ENCODE measurements around the gene CNIH1.

CNIH1 gene

GRCh38 chr14:54440873-54441868, at the start of gene CNIH1:
Gene CNIH1 (minus strand): TSS chr14:54441374. CDS start chr14:54441327, 47 bp downstream.
- DNase-seq (ENCODE audit: extremely low read depth in 1 of 2, low read depth in 1 of 2), result peak; percentile 85 to 86

- DNase-seq (ENCODE audit: extremely low read depth in 1 of 2, low read depth in 1 of 2), result no peak
Measured at GRCh38 chr14:54490445-54491175, 49.4 kb upstream of the CNIH1 start.

- DNase-seq (ENCODE audit: extremely low read depth in 1 of 2, low read depth in 1 of 2), result no peak
Measured at GRCh38 chr14:54489731-54490444, 48.7 kb upstream of the CNIH1 start.

GRCh38 chr14:54489318-54489683, 48.1 kb upstream of the CNIH1 start:
- no peak for DNase-seq (ENCODE audit: extremely low read depth in 1 of 2, low read depth in 1 of 2)

- peak; percentile 70 to 81 for DNase-seq (ENCODE audit: extremely low read depth in 1 of 2, low read depth in 1 of 2)
Measured at GRCh38 chr14:54488646-54489317, 47.6 kb upstream of the CNIH1 start, which contains the start of gene GMFB. Gene GMFB (minus strand): TSS chr14:54488980. CDS start chr14:54488927, 53 bp downstream.

- DNase-seq (ENCODE audit: extremely low read depth in 1 of 2, low read depth in 1 of 2), result no peak
Measured at GRCh38 chr14:54488318-54488645, 47.1 kb upstream of the CNIH1 start.

GRCh38 chr14:54487771-54488170, 46.6 kb upstream of the CNIH1 start:
- no peak for DNase-seq (ENCODE audit: extremely low read depth in 1 of 2, low read depth in 1 of 2)

- DNase-seq (ENCODE audit: extremely low read depth in 1 of 2, low read depth in 1 of 2), result no peak
Measured at GRCh38 chr14:54486685-54487084, 45.5 kb upstream of the CNIH1 start.

GRCh38 chr14:54483846-54484245, 42.7 kb upstream of the CNIH1 start:
- DNase-seq (ENCODE audit: extremely low read depth in 1 of 2, low read depth in 1 of 2), result no peak

- DNase-seq (ENCODE audit: extremely low read depth in 1 of 2, low read depth in 1 of 2), result no peak
Measured at GRCh38 chr14:54483073-54483745, 42.0 kb upstream of the CNIH1 start.

- no peak for DNase-seq (ENCODE audit: extremely low read depth in 1 of 2, low read depth in 1 of 2)
Measured at GRCh38 chr14:54481695-54482094, 40.5 kb upstream of the CNIH1 start.

- no peak for DNase-seq (ENCODE audit: extremely low read depth in 1 of 2, low read depth in 1 of 2)
Measured at GRCh38 chr14:54480830-54481562, 39.8 kb upstream of the CNIH1 start.

- DNase-seq (ENCODE audit: extremely low read depth in 1 of 2, low read depth in 1 of 2), result no peak
Measured at GRCh38 chr14:54478636-54479215, 37.6 kb upstream of the CNIH1 start.

- DNase-seq (ENCODE audit: extremely low read depth in 1 of 2, low read depth in 1 of 2), result no peak
Measured at GRCh38 chr14:54475911-54476310, 34.7 kb upstream of the CNIH1 start.

GRCh38 chr14:54475187-54475899, 34.2 kb upstream of the CNIH1 start:
- no peak for DNase-seq (ENCODE audit: extremely low read depth in 1 of 2, low read depth in 1 of 2)

- DNase-seq (ENCODE audit: extremely low read depth in 1 of 2, low read depth in 1 of 2), result no peak
Measured at GRCh38 chr14:54474232-54474793, 33.1 kb upstream of the CNIH1 start.

- no peak for DNase-seq (ENCODE audit: extremely low read depth in 1 of 2, low read depth in 1 of 2)
Measured at GRCh38 chr14:54472315-54472714, 31.1 kb upstream of the CNIH1 start.

- no peak for DNase-seq (ENCODE audit: extremely low read depth in 1 of 2, low read depth in 1 of 2)
Measured at GRCh38 chr14:54471641-54472040, 30.5 kb upstream of the CNIH1 start.
